ENCODE results near the gene SLC45A3.

Gene SLC45A3

GRCh38 chr1:205663286-205663936, 16.9 kb downstream of the SLC45A3 start:
- no peak overlapping the region for H3K27ac ChIP-seq

GRCh38 chr1:205662791-205663190, 17.5 kb downstream of the SLC45A3 start:
- no peak for TF ChIP-seq CTCF (IDR thresholded peaks at IDR 0.05)
- DNase-seq (ENCODE audit: low spot score), result no peak
- no peak overlapping the region for H3K27ac ChIP-seq
- no peak overlapping the region for H3K4me3 ChIP-seq

More at GRCh38 chr1:205663286-205663936, 16.9 kb downstream of the SLC45A3 start:
- DNase-seq (ENCODE audit: low spot score), result no peak
- no peak overlapping the region for H3K4me3 ChIP-seq
- no peak for TF ChIP-seq CTCF (IDR thresholded peaks at IDR 0.05)

GRCh38 chr1:205662135-205662738, 18.1 kb downstream of the SLC45A3 start:
- DNase-seq (ENCODE audit: low spot score), result no peak
- Histone ChIP-seq H3K27ac (no peak overlapping the region), H3K4me3 (no peak overlapping the region)
- no peak for TF ChIP-seq CTCF (IDR thresholded peaks at IDR 0.05)

GRCh38 chr1:205661429-205662134, 18.7 kb downstream of the SLC45A3 start:
- DNase-seq (ENCODE audit: low spot score), result no peak
- no peak for TF ChIP-seq CTCF (IDR thresholded peaks at IDR 0.05)
- Histone ChIP-seq H3K27ac (no peak overlapping the region), H3K4me3 (no peak overlapping the region)

GRCh38 chr1:205660361-205660760, 19.9 kb downstream of the SLC45A3 start:
- Histone ChIP-seq H3K4me3 (no peak overlapping the region), H3K27ac (no peak overlapping the region)
- no peak for TF ChIP-seq CTCF (IDR thresholded peaks at IDR 0.05)
- DNase-seq (ENCODE audit: low spot score), result no peak

GRCh38 chr1:205658943-205659581, 21.2 kb downstream of the SLC45A3 start:
- peak; percentile 59 for TF ChIP-seq CTCF (IDR thresholded peaks at IDR 0.05)
- DNase-seq (ENCODE audit: low spot score), result no peak
- no peak overlapping the region for H3K27ac ChIP-seq
- H3K4me3 ChIP-seq, result no peak overlapping the region

All from coronary artery (tissue), 2 donors.